GM21367 (cell line): ENCODE measurements around the gene SORCS2.

ENCODE experiments used
- ATAC-seq: cut with Tn5 transposase; IDR thresholded peaks from one replicate; pipeline ENCODE4 v1.9.1; 2021; ENCODE audit not compliant: unreplicated experiment

The SORCS2 gene

DNA sequence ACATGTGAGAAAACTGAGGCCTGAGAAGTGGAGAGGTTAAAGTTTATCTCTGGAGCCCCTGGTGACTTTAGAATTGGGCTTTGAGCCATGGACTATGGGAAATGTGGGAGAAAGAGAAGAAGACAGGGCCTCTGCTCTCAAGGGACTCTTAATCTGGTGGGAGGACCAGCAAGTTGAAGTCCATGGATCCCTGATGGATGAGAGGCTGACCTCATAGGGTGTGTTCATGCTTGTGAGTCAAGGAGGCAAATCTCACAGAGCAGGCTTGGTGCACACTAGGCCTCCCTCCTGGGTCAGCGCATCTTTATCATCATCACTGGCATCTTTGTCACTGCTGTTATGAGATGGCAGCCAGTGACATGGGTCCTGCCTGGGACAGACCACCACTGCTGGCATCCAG is 535.4 kb downstream of the SORCS2 start:
- no peak for ATAC-seq

DNA sequence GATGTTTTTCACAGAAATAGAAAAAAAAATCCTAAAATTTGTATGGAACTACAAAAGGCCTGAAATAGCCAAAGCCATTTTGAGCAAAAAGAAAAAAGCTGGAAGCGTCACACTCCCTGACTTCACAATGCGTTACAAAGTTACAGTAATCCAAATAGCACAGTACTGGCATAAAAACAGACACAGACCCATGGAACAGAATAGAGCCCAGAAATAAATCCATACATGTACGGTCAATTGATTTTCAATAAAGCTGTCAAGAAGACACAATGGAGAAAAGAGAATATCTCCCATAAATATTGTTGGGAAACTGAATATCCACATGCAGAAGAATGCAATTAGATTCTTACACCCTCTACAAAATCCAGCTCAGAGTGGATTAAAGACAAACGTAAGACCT is 539.1 kb downstream of the SORCS2 start:
- ATAC-seq: no peak

DNA sequence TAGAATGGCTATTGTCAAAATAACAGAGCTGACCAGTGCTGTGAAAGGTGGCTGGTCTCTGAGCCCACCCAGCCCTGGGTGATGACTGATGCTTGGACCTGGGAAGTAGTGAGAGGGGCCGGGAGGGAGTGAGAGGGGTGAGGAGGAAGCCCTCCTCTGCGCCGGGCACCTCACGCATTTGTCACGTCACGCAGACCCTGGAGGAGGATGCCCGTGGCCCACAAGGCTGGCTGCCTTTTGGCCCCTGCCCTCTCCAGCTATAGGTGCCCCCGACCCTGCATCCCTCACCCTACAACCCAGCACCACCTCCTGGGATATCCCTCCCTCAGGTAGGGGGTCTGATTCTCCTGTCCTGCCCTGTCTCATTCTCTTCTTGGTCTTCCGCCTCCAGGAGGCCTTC is 539.9 kb downstream of the SORCS2 start:
- ATAC-seq: no peak

DNA sequence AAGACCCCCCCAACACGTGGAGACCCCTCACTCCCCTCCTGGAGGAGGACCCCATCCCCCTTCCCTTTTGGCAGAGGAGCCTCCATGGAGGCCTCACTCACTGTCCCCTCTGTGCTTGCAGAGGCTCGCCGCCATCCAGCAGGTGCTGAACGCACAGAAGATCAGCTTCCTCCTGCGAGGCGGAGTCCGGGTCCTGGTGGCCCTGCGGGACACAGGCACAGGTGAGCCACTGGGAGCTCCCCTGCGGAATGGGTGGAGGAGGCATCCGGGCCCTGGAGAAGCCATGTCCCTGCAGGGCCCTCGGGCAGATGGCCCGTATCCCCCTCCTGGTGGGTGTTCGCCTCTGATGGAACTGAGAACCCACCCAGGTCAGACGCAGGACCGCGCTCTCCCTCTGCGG is 540.9 kb downstream of the SORCS2 start:
- no peak for ATAC-seq

DNA sequence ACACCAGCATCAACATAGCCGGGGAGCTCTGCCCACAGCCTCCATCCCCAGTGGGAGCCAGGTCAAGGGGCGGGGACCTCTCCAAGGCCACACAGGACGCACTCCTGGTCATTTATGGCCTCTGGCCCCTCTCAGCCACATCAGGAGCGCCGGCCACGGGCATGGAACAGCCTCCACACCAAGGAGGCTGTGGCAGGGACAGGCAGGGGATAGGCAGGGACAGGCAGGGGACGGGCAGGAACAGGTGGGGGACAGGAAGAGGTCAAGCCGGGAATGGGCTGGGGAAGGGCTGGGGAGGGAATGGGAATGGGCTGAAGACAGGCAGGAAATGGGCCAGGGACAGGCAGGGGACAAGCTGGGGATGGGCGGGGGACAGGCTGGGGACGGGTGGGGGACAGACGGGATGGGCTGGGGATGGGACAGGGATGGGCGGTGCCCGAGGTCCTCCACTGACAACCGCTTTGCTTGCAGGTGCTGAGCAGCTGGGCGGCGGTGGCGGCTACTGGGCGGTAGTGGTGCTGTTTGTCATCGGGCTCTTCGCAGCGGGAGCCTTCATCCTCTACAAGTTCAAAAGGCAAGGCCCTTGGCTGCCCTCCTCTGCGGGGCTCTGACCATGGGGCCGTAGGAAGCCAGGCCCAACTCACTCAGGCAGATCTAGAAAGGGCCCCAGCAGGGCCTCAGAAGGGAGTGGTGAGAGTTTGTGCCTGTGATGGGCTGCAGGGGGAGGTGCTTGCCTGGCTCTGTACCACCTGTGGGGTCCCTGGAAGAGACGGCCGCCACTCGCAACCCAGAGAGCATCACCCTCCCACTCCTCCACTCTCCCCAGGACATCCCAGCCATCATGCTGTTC is 541.7 kb downstream of the SORCS2 start:
- ATAC-seq: no peak

DNA sequence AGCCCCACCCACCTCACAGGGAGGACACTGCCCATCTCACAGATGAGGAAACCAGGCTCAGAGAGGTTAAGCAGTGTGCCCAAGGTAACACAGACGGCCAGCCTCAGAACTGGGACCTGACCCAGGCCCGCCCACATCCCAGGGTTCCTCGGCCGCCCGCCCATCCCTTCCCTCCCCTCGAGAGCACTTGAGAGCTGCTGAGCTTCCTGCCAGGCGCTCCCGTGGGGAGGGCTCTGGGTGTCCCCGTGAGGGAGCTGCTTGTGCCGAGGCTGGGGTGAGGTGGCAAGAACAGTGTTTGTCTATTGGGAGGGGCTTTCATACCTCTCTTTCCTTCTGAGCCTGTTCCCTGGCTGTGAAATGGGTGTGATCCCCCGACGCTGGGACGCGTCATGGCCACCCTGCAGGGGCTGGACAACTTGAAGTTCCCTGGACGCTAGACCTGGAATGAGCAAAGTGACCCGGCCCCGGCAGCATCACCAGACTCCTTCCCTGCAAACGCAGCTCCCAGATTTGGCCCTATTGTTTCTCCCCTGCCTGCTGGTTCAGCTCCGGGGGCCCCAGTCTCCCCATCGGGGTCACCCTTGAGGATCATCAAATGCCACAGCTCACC is 542.4 kb downstream of the SORCS2 start:
- no peak for ATAC-seq

DNA sequence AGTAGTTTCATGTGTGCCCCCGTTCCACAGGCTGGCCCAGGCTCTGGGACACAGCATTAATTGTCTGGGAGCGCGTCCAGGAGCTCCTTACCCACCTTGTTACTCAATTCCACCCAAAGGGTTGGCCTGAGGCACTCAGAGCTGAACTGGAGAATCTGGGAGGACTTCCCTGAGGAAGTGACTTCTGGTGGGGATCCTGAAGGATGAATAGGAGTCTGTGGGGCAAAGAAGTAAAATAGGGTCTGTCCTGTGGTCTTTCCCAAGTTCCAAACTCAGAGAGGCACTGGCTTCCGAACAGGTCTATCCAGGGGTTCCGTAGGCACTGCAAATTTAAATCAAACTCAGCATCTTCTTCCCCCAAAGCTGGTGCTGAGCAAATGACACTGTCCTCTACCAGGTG is 543.1 kb downstream of the SORCS2 start:
- ATAC-seq: no peak

DNA sequence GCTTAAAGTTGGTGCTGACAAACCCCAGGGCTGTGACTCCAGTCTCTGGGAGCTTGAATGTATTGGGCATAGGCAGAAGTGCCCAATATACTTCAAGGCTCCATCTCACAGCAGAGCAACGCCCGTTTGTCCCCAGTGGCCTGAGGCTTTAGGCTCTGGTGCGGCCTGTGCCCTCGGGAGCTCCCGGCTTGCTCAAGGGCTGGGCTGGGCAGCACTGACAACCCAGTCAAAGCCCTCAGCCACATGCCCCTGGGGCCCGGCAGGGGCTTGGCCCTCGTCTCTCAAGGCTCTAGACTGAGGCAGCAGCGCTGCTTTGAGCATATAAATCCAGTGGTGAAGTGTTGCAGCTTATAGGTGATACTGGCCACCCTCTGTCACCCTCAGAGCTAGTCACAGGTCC is 543.6 kb downstream of the SORCS2 start:
- ATAC-seq: no peak

DNA sequence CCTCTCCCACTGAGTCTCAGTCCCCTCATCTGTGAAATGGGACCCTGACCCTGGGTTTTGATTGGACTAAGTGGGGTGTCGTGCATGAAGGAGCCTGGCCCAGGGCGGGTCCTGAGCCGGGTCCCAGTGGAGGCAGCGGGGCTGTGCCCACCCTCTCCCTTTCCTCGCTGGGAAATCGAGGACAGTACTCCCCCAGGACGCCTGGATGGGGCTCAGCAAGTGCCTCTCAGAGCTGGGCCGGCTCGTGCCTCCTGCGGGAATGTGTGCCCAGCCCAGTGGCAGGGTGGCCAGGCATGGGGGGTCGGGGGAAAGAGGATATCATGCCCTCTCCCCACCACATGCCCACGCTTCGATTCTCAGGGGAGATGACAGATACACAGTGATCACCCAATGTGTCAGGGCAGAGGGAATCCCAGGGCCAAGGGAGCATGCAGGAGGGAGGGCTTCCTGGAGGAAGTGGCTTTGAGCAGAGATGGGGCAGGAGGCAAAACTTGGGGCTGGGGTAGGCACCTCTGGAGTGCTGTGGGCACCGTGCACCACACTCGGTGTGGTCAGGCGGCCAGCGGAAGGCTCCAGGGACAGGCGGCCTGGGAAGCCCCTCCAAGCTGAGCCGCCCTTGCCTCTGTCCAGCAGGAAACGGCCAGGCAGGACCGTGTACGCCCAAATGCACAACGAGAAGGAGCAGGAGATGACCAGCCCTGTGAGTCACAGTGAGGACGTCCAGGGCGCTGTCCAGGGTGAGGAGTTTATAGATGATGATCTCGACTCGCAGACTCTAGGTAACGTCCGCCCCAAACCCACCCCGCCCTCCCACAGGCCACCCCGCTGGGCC is 544.3 kb downstream of the SORCS2 start:
- no peak for ATAC-seq

DNA sequence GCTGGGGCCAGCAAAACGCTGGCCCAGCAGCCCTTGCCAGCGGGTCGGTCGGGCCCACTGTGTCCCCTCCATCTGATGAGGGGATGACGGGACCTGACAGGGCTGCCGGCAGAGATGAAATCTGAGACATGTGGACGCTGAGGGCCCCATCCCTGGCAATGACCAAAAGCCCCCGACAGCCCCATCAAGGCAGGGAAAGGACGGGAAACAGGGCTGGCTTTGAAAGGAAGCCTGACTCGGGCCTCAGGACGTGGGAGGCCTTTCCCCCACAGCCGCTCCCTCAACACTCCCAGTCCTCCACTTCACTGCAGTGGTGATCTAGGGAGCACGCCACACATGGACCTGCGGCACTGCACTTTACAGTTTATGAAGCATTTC is 544.9 kb downstream of the SORCS2 start:
- ATAC-seq: no peak

DNA sequence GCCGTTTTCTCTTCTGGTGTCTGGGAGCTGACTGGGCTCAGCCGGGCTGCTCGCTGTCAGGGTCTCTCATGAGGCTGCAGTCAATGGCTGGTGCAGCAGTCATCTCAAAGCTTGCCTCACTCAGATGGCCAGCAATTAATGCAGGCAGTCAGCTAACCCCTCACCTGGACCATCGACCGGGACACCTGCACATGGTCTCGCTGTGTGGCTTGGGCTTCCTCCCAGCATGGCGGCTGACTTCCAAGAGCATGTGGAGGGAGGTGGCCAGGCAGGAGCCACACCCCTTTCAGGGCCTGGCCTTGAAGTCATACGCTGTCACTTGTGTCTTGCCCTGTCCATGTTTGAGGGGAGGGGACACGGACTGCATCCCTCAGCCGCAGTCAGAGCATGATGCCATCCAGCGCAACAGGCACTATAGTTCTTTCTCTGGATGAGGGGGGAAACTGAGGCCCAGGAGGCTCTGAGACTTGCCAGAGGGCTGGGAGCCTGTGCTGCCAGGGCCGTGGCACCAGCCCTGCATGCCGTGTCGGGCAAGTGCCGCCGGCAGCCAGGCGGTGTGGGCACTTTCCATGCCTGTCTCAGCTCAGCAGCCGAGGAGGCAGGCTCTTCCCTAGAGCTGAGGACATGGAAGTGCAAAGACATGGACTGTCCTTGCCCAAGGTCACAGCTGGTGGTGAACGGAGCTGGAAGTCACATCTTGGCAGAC is 545.6 kb downstream of the SORCS2 start:
- no peak for ATAC-seq

DNA sequence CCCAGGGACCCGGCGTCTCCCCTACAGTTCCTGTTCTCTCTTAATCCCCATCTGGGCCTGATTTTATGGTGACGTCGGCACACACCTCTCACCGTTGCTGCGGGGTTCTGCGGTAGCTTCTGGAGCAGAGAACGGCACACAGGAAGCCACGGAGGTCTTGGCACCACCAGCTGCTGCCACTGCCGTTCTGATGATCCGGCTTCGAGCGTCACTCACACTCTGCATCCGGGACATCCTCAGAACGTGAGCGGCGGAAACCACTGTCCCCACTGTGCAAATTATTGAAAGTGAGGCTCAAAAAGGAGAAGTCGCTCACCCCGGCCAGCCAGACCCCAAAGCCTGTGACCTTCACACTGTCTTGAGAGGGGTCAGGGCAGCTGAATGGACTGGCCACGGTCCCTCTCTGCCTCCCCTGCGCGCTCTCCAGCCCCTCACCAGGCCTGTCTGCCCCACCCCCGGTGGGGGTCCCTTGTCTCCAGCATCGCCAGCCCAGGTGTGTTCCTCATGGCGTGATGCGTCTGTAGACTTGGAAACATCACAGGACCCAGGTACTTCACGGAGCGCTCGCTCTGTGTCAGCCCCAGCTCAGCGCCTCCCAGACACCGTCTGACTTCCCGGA is 546.2 kb downstream of the SORCS2 start:
- ATAC-seq: no peak

DNA sequence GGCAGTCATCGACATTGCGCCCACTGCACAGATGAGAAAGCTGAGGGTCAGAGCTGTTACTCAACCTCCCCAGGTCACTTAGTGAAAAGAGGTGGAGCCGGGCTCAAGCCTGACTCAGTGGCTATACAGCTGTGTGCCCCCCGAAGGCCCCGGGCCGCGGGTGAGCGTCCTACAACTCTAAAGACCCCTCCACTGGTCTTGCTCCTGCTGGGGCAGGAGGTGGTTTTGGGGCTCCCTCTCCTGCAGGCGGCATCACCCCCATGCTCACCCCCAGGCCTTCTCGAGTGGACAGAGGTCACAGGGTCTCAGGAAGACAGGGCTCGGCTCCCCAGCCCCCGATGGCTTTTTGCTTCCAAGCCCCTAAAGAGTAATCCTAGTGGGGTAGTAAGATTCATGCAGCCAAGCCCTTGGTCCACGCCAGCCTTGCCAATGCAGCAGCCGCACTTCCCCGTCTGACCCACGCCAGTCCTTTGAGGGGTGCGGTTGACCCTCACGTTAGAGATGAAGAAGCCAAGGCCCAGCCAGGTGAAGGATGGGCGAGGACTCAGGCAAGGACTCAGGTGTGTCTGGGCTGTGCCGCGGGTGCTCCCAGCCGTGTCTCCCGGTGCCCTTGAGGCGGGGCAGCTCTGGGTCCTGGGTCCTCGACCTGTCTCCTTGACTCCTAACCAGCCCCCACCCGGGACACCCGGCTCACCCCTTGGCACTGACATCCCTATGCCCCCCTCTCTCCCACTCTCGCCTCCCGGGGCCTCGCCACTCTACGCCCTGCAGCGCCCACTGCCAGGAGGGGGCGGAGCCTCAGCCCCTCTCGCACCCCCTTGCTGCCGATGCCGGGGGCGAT is 547.0 kb downstream of the SORCS2 start:
- ATAC-seq: no peak

DNA sequence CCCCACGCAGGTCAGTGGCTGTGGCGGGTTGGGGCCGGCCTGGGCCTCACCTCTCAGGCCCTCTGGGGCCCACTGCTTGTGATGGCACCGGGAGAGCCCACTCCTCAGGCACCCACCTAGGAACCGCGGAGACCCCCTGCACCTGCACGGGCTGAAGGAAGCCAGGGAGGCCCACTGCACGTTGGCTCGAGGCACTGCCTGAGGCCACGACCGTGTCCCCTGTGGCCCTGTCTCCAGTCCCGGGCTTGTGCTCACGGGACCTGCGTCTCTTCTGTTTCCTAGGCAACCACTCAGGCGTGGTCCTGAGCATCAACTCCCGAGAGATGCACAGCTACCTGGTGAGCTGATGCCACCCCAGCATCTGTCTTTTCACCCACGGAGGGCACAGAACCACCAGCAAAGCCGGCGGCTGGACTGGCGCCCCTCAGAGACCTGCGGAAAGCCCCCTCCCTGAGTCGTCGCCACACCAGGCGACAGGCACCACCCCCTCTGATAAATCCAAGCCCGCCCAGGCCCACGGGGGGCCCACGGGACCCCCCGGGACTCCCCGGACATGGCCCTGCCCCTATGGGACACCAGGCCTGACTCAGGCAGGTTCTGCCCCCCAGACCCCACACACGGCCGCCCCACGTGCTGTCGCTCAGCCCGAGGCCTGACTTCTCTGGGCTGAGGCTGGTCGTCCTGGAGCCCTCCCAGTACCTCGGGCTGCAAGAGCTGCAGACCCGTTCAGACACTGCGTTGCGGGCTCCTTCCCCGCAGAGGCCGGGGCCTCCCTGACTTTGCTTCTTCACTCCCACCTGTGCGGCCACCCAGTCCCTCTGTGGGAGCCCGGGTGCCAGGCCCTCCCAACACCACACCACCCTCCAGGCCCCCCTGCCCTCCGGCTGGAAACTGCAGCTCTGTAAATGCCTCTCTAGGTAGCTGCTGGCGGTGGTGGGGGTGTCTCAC is 547.9 kb downstream of the SORCS2 start:
- no peak for ATAC-seq

DNA sequence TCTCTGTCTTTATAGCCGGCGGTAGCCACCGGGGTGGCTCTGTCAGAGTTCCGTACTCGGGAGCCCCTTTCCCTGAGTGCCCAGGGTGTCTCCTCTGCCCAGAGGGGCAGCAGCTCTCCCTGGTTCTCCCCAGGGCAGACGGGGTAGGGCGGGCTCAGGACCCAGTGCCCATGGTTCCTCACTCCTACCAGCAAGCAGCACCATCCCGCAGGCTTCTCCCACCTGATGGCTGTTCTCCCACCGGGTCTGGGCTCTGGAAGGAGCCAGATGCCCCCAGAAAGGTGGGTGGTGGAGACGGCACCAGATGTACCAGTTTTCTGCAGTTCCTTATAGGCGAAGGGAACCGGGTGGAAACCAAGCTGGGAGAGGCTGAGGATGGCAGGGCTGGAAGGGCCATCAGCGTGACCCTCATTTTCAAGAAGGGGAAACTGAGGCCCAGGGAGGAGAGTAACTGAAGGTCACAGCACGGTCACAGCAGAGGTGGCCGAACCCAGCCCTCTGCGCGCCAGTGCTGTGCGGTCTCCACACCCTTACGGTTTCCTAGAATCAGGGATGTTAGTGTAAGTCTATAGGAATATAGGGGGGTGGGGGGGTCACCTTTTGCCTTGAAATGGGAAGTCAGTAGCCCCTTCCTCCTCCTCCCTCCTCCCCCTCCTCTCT is 548.7 kb downstream of the SORCS2 start:
- ATAC-seq: no peak

DNA sequence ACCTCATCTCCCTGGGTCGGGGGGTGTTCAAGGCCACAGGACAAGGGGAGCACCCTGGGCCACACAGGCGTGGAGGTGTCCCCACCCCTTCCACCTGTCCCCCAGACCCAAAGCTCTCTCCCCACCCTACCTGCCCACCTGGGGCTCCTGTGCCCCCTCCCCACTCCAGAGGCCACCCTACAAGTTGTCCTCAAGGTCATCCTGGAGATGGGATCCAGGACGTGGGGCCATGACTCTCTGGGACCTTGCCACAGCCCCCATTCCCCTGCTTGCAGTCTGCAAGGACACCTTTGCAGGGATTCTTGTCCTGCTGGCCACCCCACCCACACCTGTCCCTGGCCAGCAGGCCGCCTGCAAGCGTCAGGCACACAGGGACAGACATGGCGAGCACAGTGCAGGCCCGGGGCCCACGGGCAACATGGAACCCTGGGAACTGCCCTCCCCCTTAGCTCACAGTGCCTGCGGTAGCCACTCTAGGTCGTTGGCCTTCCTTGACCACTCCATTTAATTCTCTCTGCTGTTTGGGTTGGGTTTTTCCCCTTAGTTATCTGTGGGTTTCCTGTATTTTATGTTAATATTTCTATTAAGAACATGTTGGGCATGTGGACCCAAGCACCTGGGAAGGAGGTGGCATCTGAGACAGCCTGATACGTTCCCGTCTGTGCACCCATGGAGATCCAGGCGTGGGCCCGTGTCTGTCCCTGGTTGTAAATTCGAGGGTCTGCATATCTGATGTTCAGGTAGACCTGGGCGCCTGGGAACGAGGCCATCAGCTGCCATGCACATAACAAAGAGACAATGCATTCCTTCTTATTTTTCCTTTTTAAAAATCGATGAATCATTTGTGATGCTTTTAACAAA is 549.8 kb downstream of the SORCS2 start:
- ATAC-seq: no peak

DNA sequence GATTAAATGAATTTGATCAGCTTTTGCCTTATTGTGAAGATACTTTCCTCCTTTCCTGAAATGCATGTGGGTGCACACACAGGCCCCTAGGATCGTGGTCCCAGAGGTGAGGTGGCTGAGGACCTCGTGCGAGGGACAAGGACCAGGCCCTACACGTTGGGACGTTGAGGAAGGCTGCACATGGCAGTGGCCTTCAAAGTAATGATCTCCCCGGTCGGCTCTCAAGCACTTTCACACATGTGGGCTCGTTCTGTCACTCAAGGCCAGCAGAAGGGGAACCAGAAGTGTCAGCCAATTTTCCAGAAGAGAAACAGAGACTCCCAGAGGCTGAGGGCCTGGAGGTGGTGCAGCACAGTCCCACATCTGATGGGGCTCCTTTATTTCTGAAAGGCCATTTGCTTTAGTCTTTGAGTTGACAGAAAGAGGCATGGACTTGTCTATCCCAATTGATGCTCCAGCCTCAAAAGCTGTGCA is 550.5 kb downstream of the SORCS2 start:
- ATAC-seq: no peak
